Natural killer cell (primary cell): Measurements from ENCODE around the gene WLS. TPM values are rescaled to one million over a fixed set of nuclear protein-coding genes. Genes with fewer than 3 reads are reported as not detected.

Experiments
- ATAC-seq, 3 donors: fragments of 150-1000 bp in 2 of 3; fragments of 200-7000 bp in 1 of 3; cut with Tn5 transposase; 1 replicate in 1 of 3; 2 replicates in 2 of 3; pipeline ENCODE4 v1.10.0; 2021; ENCODE audit warnings: mild to moderate bottlenecking in 2 of 3, moderate library complexity in 2 of 3
- DNase-seq, 2 donors: peaks; one replicate each; pipeline versions ENCODE4 v3.0.0 to v3.0.0-alpha.2; 2013 to 2021; ENCODE audit warnings: mixed read lengths in 1 of 2
- H3K27ac ChIP-seq: one replicate; pipeline ENCODE4 v1.5.1; 2013; ENCODE audit warnings: mild to moderate bottlenecking, low read length
- H3K27me3 ChIP-seq: one replicate; pipeline ENCODE4 v1.6.1; 2013; ENCODE audit warnings: low read length; ENCODE audit not compliant: control insufficient read depth, insufficient read depth
- H3K36me3 ChIP-seq: one replicate; pipeline ENCODE4 v1.6.1; 2013; ENCODE audit warnings: low read length; ENCODE audit not compliant: control insufficient read depth, insufficient read depth
- H3K4me1 ChIP-seq: one replicate; pipeline ENCODE4 v1.6.1; 2013; ENCODE audit warnings: low read length; ENCODE audit not compliant: control insufficient read depth, insufficient read depth
- H3K4me3 ChIP-seq: one replicate; pipeline ENCODE4 v1.5.1; 2013; ENCODE audit warnings: low read length
- H3K9me3 ChIP-seq: one replicate; pipeline ENCODE4 v1.6.1; 2013; ENCODE audit warnings: low read length; ENCODE audit not compliant: control insufficient read depth, insufficient read depth
- H3K27ac Mint-ChIP-seq, 2 donors: one replicate each; pipeline ENCODE4 v1.8.0; 2022; ENCODE audit warnings: mild to moderate bottlenecking in 2 of 2, mixed read lengths in 2 of 2, moderate library complexity in 1 of 2
- H3K27me3 Mint-ChIP-seq, 2 donors: one replicate each; pipeline ENCODE4 v1.8.0; 2022; ENCODE audit warnings: low read depth in 2 of 2, mixed read lengths in 2 of 2
- H3K36me3 Mint-ChIP-seq: one replicate; pipeline ENCODE4 v1.8.0; 2022; ENCODE audit warnings: mixed read lengths
- H3K4me1 Mint-ChIP-seq, 2 donors: one replicate each; pipeline ENCODE4 v1.8.0; 2022; ENCODE audit warnings: mixed read lengths in 2 of 2
- H3K4me3 Mint-ChIP-seq: one replicate; pipeline ENCODE4 v1.8.0; 2022; ENCODE audit warnings: mild to moderate bottlenecking, moderate library complexity, mixed read lengths
- H3K9me3 Mint-ChIP-seq, 2 donors: one replicate each; pipeline ENCODE4 v1.8.0; 2022; ENCODE audit warnings: mixed read lengths in 2 of 2
- CTCF ChIP-seq: fragments of 200-600 bp; IDR thresholded peaks from one replicate; pipeline ENCODE4 v1.8.0; 2022; ENCODE audit warnings: antibody characterized with exemption
- WGBS: methylation state at CpG from one replicate; pipeline ENCODE4 v1.1.7; 2013; ENCODE audit warnings: missing lambda C conversion rate; ENCODE audit not compliant: insufficient coverage; 5-methylcytosine and 5-hydroxymethylcytosine counted together
- intact Hi-C: fragments of 100-400 bp; cut with micrococcal nuclease; formaldehyde crosslinking; loops from one replicate; pipeline ENCODE4 v1.14.2; 2022
- total RNA-seq, 4 donors: library from RNA; stranded (reverse); fragments of 120-200 nt in 1 of 4; gene quantifications; one replicate each; pipeline versions ENCODE4 v1.2.3 to v1.2.4, GENCODE V29; 2013 to 2022

Gene WLS
- total RNA-seq, 3 donors from 2014 or later (not counting 1 experiment from before 2014, with no cell fraction given): 0.75 to 1.4 TPM; not detected in 1

- Mint-ChIP-seq H3K36me3 (no peaks in the 10 kb centered on the region), H3K27me3 (peaks cover 0 to 8% of the 10 kb centered on the region in 2 donors), H3K9me3 (peaks cover 0 to 2% of the 10 kb centered on the region in 2 donors), H3K4me1 (no peaks in the 10 kb centered on the region), H3K27ac (no peak overlapping the region), H3K4me3 (no peak overlapping the region)
- no peak for TF ChIP-seq CTCF
- no peaks in the 10 kb centered on the region for H3K9me3 ChIP-seq
- H3K36me3 ChIP-seq: no peaks in the 10 kb centered on the region
- no peaks in the 10 kb centered on the region for H3K4me1 ChIP-seq
- intact Hi-C loops: no loop called here
- H3K27me3 ChIP-seq: no peaks in the 10 kb centered on the region
- ATAC-seq (no peak), DNase-seq (no peak)
- no peak overlapping the region for H3K27ac ChIP-seq
- H3K4me3 ChIP-seq: no peak overlapping the region
- 80% methylated on average over 3 of the region's 4 CpGs for WGBS
Measured at GRCh38 chr1:68221001-68221979, 11.0 kb downstream of the WLS start.

- Mint-ChIP-seq H3K9me3 (peaks cover 0 to 2% of the 10 kb centered on the region in 2 donors), H3K27me3 (peaks cover 0 to under 1% of the 10 kb centered on the region in 2 donors)
- H3K4me1 ChIP-seq: no peaks in the 10 kb centered on the region
Measured at GRCh38 chr1:68220420-68220819, 11.9 kb downstream of the WLS start.

GRCh38 chr1:68218490-68218889 is 13.8 kb downstream of the WLS start:
- H3K36me3 Mint-ChIP-seq: no peaks in the 10 kb centered on the region
- Histone ChIP-seq H3K27ac (no peak overlapping the region), H3K36me3 (no peaks in the 10 kb centered on the region), H3K27me3 (no peaks in the 10 kb centered on the region), H3K4me1 (no peaks in the 10 kb centered on the region), H3K9me3 (no peaks in the 10 kb centered on the region), H3K4me3 (no peak overlapping the region)
- no peaks in the 10 kb centered on the region for H3K9me3 Mint-ChIP-seq
- no peak overlapping the region for H3K4me3 Mint-ChIP-seq
- no peak for ATAC-seq
- H3K4me1 Mint-ChIP-seq: no peaks in the 10 kb centered on the region
- WGBS: 76% methylated on average over 4 of the region's 5 CpGs
- H3K27me3 Mint-ChIP-seq: no peaks in the 10 kb centered on the region
- DNase-seq: no peak
- no peak for TF ChIP-seq CTCF
- intact Hi-C loops: no loop called here
- no peak overlapping the region for H3K27ac Mint-ChIP-seq

More at GRCh38 chr1:68220420-68220819, 11.9 kb downstream of the WLS start:
- TF ChIP-seq CTCF: no peak
- DNase-seq: no peak
- no peak for ATAC-seq
- H3K27me3 ChIP-seq: no peaks in the 10 kb centered on the region
- Mint-ChIP-seq H3K36me3 (no peaks in the 10 kb centered on the region), H3K27ac (no peak overlapping the region), H3K4me3 (no peak overlapping the region), H3K4me1 (no peaks in the 10 kb centered on the region)
- intact Hi-C loops: no loop called here
- H3K4me3 ChIP-seq: no peak overlapping the region
- H3K36me3 ChIP-seq: no peaks in the 10 kb centered on the region
- WGBS: 73% methylated on average over 4 of the region's 4 CpGs
- no peak overlapping the region for H3K27ac ChIP-seq
- no peaks in the 10 kb centered on the region for H3K9me3 ChIP-seq
